ENCODE measurements around the gene NOTCH1.

- TF ChIP-seq GATA2 (IDR thresholded peaks at IDR 0.05; ENCODE audit: low read depth, low read length) = no peak
- TF ChIP-seq GATA3 (IDR thresholded peaks at IDR 0.05; ENCODE audit: low read depth, low read length) = no peak
Observed at GRCh38 chr9:136543280-136543679, 2.6 kb downstream of the NOTCH1 start.
